Measurements from ENCODE around the gene HGS. TPM values are rescaled to one million over a fixed set of nuclear protein-coding genes. Genes with fewer than 3 reads are reported as not detected.

Gene HGS
- total and polyA plus RNA-seq, 2 of the 13 experiments (the other 11 are each of a cell fraction or from before 2014, with no cell fraction given), result 73.3 to 78.1 TPM

DNA sequence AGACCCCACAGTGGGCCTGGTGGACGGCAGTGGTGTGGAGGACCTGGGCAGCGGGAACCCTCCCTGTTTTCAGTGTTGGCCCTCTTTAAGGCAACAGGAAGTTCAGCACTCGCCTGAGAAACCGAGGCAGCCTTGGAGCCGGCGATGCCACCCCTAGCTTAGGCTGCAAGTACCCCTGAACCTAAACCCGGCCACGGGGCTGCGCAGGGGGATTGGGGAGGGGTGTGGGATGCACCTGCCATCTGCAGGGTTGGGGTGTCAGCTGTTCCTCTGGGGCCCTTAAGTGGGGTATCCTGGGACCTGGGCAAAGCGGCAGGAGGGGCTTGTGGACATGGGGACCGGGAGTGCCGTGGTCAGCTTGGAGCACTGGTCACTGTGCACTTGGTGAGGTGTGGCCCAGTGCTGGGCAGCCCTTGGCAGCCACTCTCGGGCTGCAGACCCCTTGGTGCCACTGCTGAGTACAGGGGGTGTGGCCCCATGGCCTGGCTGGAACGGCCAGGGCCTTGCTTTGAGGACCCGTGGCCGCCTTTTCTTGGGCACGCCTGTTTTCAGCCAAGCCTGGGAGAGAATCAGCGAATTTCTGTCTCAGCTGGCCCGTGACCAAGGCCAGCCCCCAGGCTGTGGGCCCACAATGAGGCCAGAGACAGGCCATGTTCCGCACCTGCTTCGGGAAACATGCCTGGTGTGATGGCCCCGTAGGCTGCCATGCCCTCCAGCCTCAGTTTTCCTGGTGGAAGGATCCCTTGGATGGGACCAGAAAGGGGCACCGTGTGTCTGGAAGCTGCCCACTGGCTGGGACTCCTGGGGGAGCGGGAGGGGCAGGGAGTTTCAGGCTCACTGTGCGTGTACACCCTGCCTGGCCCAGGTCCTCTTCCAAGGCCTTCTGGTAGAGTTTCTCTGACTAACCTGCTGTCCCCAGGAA lies 24.2 kb downstream of the HGS start (continued):
- no peak for TF ChIP-seq PRMT3 (CRISPR knock-in tag; IDR thresholded peaks at IDR 0.05; ENCODE audit: borderline replicate concordance, low read depth)
- no peak for TF ChIP-seq ZNF674 (CRISPR knock-in tag; IDR thresholded peaks at IDR 0.05; ENCODE audit: low read depth)
- TF ChIP-seq, protein P1, sequence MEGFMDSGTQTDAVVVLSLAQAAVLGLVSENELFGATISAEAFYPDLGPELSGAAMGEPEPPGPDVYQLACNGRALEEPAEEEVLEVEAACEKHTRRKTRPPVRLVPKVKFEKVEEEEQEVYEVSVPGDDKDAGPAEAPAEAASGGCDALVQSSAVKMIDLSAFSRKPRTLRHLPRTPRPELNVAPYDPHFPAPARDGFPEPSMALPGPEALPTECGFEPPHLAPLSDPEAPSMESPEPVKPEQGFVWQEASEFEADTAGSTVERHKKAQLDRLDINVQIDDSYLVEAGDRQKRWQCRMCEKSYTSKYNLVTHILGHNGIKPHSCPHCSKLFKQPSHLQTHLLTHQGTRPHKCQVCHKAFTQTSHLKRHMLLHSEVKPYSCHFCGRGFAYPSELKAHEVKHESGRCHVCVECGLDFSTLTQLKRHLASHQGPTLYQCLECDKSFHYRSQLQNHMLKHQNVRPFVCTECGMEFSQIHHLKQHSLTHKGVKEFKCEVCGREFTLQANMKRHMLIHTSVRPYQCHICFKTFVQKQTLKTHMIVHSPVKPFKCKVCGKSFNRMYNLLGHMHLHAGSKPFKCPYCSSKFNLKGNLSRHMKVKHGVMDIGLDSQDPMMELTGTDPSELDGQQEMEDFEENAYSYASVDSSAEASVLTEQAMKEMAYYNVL (CRISPR knock-in tag; IDR thresholded peaks at IDR 0.05; ENCODE audit: borderline replicate concordance), result no peak
- no peak for TF ChIP-seq ZNF839 (CRISPR knock-in tag; IDR thresholded peaks at IDR 0.05; ENCODE audit: borderline replicate concordance)
- no peak for TF ChIP-seq REL (CRISPR knock-in tag; conservative IDR thresholded peaks at IDR 0.05)
- TF ChIP-seq HOXD1 (CRISPR knock-in tag; IDR thresholded peaks at IDR 0.05), result no peak
- TF ChIP-seq, protein P2, sequence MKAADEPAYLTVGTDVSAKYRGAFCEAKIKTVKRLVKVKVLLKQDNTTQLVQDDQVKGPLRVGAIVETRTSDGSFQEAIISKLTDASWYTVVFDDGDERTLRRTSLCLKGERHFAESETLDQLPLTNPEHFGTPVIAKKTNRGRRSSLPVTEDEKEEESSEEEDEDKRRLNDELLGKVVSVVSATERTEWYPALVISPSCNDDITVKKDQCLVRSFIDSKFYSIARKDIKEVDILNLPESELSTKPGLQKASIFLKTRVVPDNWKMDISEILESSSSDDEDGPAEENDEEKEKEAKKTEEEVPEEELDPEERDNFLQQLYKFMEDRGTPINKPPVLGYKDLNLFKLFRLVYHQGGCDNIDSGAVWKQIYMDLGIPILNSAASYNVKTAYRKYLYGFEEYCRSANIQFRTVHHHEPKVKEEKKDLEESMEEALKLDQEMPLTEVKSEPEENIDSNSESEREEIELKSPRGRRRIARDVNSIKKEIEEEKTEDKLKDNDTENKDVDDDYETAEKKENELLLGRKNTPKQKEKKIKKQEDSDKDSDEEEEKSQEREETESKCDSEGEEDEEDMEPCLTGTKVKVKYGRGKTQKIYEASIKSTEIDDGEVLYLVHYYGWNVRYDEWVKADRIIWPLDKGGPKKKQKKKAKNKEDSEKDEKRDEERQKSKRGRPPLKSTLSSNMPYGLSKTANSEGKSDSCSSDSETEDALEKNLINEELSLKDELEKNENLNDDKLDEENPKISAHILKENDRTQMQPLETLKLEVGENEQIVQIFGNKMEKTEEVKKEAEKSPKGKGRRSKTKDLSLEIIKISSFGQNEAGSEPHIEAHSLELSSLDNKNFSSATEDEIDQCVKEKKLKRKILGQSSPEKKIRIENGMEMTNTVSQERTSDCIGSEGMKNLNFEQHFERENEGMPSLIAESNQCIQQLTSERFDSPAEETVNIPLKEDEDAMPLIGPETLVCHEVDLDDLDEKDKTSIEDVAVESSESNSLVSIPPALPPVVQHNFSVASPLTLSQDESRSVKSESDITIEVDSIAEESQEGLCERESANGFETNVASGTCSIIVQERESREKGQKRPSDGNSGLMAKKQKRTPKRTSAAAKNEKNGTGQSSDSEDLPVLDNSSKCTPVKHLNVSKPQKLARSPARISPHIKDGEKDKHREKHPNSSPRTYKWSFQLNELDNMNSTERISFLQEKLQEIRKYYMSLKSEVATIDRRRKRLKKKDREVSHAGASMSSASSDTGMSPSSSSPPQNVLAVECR (CRISPR knock-in tag; IDR thresholded peaks at IDR 0.05; ENCODE audit: borderline replicate concordance), result no peak
- TF ChIP-seq, protein P3, sequence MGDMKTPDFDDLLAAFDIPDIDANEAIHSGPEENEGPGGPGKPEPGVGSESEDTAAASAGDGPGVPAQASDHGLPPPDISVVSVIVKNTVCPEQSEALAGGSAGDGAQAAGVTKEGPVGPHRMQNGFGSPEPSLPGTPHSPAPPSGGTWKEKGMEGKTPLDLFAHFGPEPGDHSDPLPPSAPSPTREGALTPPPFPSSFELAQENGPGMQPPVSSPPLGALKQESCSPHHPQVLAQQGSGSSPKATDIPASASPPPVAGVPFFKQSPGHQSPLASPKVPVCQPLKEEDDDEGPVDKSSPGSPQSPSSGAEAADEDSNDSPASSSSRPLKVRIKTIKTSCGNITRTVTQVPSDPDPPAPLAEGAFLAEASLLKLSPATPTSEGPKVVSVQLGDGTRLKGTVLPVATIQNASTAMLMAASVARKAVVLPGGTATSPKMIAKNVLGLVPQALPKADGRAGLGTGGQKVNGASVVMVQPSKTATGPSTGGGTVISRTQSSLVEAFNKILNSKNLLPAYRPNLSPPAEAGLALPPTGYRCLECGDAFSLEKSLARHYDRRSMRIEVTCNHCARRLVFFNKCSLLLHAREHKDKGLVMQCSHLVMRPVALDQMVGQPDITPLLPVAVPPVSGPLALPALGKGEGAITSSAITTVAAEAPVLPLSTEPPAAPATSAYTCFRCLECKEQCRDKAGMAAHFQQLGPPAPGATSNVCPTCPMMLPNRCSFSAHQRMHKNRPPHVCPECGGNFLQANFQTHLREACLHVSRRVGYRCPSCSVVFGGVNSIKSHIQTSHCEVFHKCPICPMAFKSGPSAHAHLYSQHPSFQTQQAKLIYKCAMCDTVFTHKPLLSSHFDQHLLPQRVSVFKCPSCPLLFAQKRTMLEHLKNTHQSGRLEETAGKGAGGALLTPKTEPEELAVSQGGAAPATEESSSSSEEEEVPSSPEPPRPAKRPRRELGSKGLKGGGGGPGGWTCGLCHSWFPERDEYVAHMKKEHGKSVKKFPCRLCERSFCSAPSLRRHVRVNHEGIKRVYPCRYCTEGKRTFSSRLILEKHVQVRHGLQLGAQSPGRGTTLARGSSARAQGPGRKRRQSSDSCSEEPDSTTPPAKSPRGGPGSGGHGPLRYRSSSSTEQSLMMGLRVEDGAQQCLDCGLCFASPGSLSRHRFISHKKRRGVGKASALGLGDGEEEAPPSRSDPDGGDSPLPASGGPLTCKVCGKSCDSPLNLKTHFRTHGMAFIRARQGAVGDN (CRISPR knock-in tag; IDR thresholded peaks at IDR 0.05), result peak; percentile 52
- no peak for TF ChIP-seq ZNF788 (CRISPR knock-in tag; IDR thresholded peaks at IDR 0.05; ENCODE audit: borderline replicate concordance)
- no peak for TF ChIP-seq JUND (CRISPR knock-in tag; IDR thresholded peaks at IDR 0.05)
- no peak for TF ChIP-seq ZNF547 (CRISPR knock-in tag; IDR thresholded peaks at IDR 0.05)
- TF ChIP-seq ZNF572 (CRISPR knock-in tag; IDR thresholded peaks at IDR 0.05), result no peak
- 0 out of 2 replicates have a peak, but pooled peaks have one; percentile 19 for TF ChIP-seq TAF1 (CRISPR knock-in tag; IDR thresholded peaks at IDR 0.05)
- TF ChIP-seq, protein P4, sequence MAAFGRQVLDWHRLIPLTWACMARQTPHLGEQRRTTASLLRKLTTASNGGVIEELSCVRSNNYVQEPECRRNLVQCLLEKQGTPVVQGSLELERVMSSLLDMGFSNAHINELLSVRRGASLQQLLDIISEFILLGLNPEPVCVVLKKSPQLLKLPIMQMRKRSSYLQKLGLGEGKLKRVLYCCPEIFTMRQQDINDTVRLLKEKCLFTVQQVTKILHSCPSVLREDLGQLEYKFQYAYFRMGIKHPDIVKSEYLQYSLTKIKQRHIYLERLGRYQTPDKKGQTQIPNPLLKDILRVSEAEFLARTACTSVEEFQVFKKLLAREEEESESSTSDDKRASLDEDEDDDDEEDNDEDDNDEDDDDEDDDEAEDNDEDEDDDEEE (CRISPR knock-in tag; IDR thresholded peaks at IDR 0.05), result no peak
- no peak for TF ChIP-seq HDAC6 (IDR thresholded peaks at IDR 0.05; ENCODE audit: low read depth, low read length)
- TF ChIP-seq ZNF441 (CRISPR knock-in tag; IDR thresholded peaks at IDR 0.05; ENCODE audit: borderline replicate concordance), result no peak
- TF ChIP-seq ZNF772 (CRISPR knock-in tag; IDR thresholded peaks at IDR 0.05), result no peak
